CD14-positive monocyte (primary cell): ENCODE data around the gene RAE1. TPM values are rescaled to one million over a fixed set of nuclear protein-coding genes. Genes with fewer than 3 reads are reported as not detected.

Experiments
- DNase-seq, 3 donors: peaks; one replicate each; pipeline ENCODE4 v3.0.0-alpha.2; 2011 to 2022
- H2AFZ ChIP-seq: 2 replicates; pipeline ENCODE4 v1.6.0; 2012; ENCODE audit warnings: mild to moderate bottlenecking, low read depth, low read length, inconsistent platforms; ENCODE audit not compliant: insufficient read depth, poor library complexity, severe bottlenecking
- H3K27ac ChIP-seq, 2 donors: 1 replicate in 1 of 2; 2 replicates in 1 of 2; pipeline ENCODE4 v1.5.1; 2012 to 2013; ENCODE audit warnings: low read length in 2 of 2, control low read depth in 1 of 2, inconsistent platforms in 1 of 2, low read depth in 1 of 2, mild to moderate bottlenecking in 1 of 2
- H3K27me3 ChIP-seq, 2 donors: one replicate each; pipeline versions ENCODE4 v1.6.0 to v1.6.1; 2011 to 2013; ENCODE audit warnings: low read length in 2 of 2; ENCODE audit not compliant: control insufficient read depth in 2 of 2, insufficient read depth in 2 of 2
- H3K36me3 ChIP-seq, 2 donors: replicated peaks in 1 of 2; 1 replicate in 1 of 2; 2 replicates in 1 of 2; pipeline versions ENCODE4 v1.5.1 to v1.6.1; 2012 to 2013; ENCODE audit warnings: low read length in 2 of 2, control low read depth in 1 of 2, inconsistent platforms in 1 of 2, mild to moderate bottlenecking in 1 of 2; ENCODE audit not compliant: insufficient read depth in 2 of 2, control insufficient read depth in 1 of 2
- H3K4me1 ChIP-seq, 2 donors: 1 replicate in 1 of 2; 2 replicates in 1 of 2; pipeline versions ENCODE4 v1.5.1 to v1.6.1; 2012 to 2013; ENCODE audit warnings: low read length in 2 of 2, control low read depth in 1 of 2, inconsistent platforms in 1 of 2, mild to moderate bottlenecking in 1 of 2, moderate library complexity in 1 of 2; ENCODE audit not compliant: insufficient read depth in 2 of 2, control insufficient read depth in 1 of 2
- H3K4me2 ChIP-seq: replicated peaks from 2 replicates; pipeline ENCODE3; 2012; ENCODE audit warnings: low read length, moderate library complexity, mild to moderate bottlenecking; ENCODE audit not compliant: poor library complexity, severe bottlenecking; ENCODE audit errors: extremely low read depth
- H3K4me3 ChIP-seq, 3 experiments: fragments of 200-600 bp in 1 of 3; sonication (generic) in 1 of 3; replicated peaks in 1 of 3; 1 replicate in 2 of 3; 2 replicates in 1 of 3; pipeline ENCODE4 v1.5.1; 2011 to 2013; ENCODE audit warnings: low read length in 3 of 3, mild to moderate bottlenecking in 3 of 3, control low read depth in 2 of 3, low read depth in 2 of 3, inconsistent platforms in 1 of 3, moderate library complexity in 1 of 3
- H3K79me2 ChIP-seq: 2 replicates; pipeline ENCODE4 v1.6.0; 2012; ENCODE audit warnings: mild to moderate bottlenecking, control low read depth, inconsistent platforms, low read length, moderate library complexity; ENCODE audit not compliant: insufficient read depth
- H3K9ac ChIP-seq: 2 replicates; pipeline ENCODE4 v1.6.0; 2017; ENCODE audit warnings: low read length, mild to moderate bottlenecking; ENCODE audit not compliant: insufficient read depth, poor library complexity, severe bottlenecking
- H3K9me3 ChIP-seq, 2 donors: replicated peaks in 1 of 2; 1 replicate in 1 of 2; 2 replicates in 1 of 2; pipeline versions ENCODE4 v1.5.1 to v1.6.1; 2012 to 2013; ENCODE audit warnings: low read length in 2 of 2, control low read depth in 1 of 2; ENCODE audit not compliant: control insufficient read depth in 1 of 2, insufficient read depth in 1 of 2
- H4K20me1 ChIP-seq: 2 replicates; pipeline ENCODE4 v1.6.0; 2012; ENCODE audit warnings: mild to moderate bottlenecking, low read length, control low read depth, moderate library complexity; ENCODE audit not compliant: insufficient read depth
- H3K27ac Mint-ChIP-seq, 7 donors: one replicate each; pipeline ENCODE4 v1.8.0; 2020; ENCODE audit warnings: mild to moderate bottlenecking in 7 of 7, mixed read lengths in 7 of 7, moderate library complexity in 6 of 7, inconsistent platforms in 2 of 7
- H3K27me3 Mint-ChIP-seq, 3 donors: one replicate each; pipeline ENCODE4 v1.8.0; 2021 to 2022; ENCODE audit warnings: low read depth in 3 of 3, mild to moderate bottlenecking in 3 of 3, mixed read lengths in 3 of 3, moderate library complexity in 3 of 3, inconsistent platforms in 1 of 3
- H3K36me3 Mint-ChIP-seq, 2 donors: one replicate each; pipeline ENCODE4 v1.8.0; 2020; ENCODE audit warnings: mixed read lengths in 2 of 2, inconsistent platforms in 1 of 2, mild to moderate bottlenecking in 1 of 2
- H3K4me1 Mint-ChIP-seq: one replicate; pipeline ENCODE4 v1.8.0; 2020; ENCODE audit warnings: mild to moderate bottlenecking, mixed read lengths
- H3K4me3 Mint-ChIP-seq, 2 donors: one replicate each; pipeline ENCODE4 v1.8.0; 2020; ENCODE audit warnings: mild to moderate bottlenecking in 2 of 2, mixed read lengths in 2 of 2, moderate library complexity in 1 of 2
- H3K9me3 Mint-ChIP-seq, 7 donors: one replicate each; pipeline ENCODE4 v1.8.0; 2020 to 2022; ENCODE audit warnings: mixed read lengths in 7 of 7, mild to moderate bottlenecking in 6 of 7, moderate library complexity in 6 of 7, inconsistent platforms in 2 of 7
- CTCF ChIP-seq: fragments of 200-600 bp; IDR thresholded peaks from one replicate; pipeline ENCODE4 v1.8.0; 2022; ENCODE audit warnings: antibody characterized with exemption, mild to moderate bottlenecking
- WGBS: methylation state at CpG from one replicate; pipeline ENCODE4 v1.1.5; 2013; ENCODE audit warnings: missing lambda C conversion rate; ENCODE audit not compliant: insufficient coverage; 5-methylcytosine and 5-hydroxymethylcytosine counted together
- intact Hi-C, 2 donors: fragments of 100-400 bp; cut with micrococcal nuclease; formaldehyde crosslinking; loops; one replicate each; pipeline versions ENCODE4 v1.15.0 to v1.15.1; 2023
- polyA plus RNA-seq, 3 donors: library from polyadenylated mRNA; depleted of rRNA in 1 of 3; unstranded in 2 of 3; stranded (reverse) in 1 of 3; fragments of 300-500 nt in 2 of 3; fragments of >200 nt in 1 of 3; fragmentation: Illumina TruSeq in 2 of 3; gene quantifications; 1 replicate in 2 of 3; 2 replicates in 1 of 3; pipeline ENCODE4 v1.2.3, GENCODE V29; 2012 to 2021

RAE1 gene
- polyA plus RNA-seq, 3 donors = 15.8 to 27.5 (median 21.7) TPM

DNA sequence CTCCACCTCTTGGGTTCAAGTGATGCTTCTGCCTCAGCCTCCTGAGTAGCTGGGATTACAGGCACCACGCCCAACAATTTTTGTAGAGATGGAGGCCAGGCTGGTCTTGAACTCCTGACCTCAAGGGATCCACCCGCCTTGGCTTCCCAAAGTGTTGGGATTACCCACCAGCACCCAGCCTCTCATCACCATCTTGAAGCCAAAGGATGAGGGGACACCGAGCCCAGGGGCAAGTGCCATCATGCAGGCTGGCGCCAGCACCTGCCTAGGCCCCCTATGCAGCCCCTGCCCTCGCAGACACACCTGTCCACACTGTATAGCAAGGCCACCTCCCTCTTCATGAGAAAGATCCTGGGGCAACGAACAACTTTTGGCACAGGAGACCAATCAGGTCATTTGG, 34.9 kb downstream of the RAE1 start:
- Mint-ChIP-seq H3K4me1 (peaks cover 34% of the 10 kb centered on the region), H3K27me3 (peaks cover 2 to 16% (median 7%) of the 10 kb centered on the region in 3 donors), H3K27ac (no peak overlapping the region), H3K4me3 (no peak overlapping the region), H3K9me3 (peaks cover 0 to 5% (median 0%) of the 10 kb centered on the region in 7 donors), H3K36me3 (peaks cover 16 to 30% of the 10 kb centered on the region in 2 donors)
- H3K4me3 ChIP-seq = no peak overlapping the region
- H3K9me3 ChIP-seq = no peaks in the 10 kb centered on the region
- DNase-seq = no peak
- TF ChIP-seq CTCF = no peak
- WGBS = 100% methylated on average over 4 of the region's 6 CpGs
- H3K27ac ChIP-seq = no peak overlapping the region
- intact Hi-C loops = loop anchor here in 1 of 2 donors (5.0 to 10.0 kb wide), 2 partner anchors 66 to 209 kb away; no protein-coding TSS in a partner anchor
- no peak overlapping the region for H2AFZ ChIP-seq
- no peaks in the 10 kb centered on the region for H3K27me3 ChIP-seq
- H3K4me2 ChIP-seq = no peak overlapping the region
- H3K36me3 ChIP-seq = peaks cover 3 to 19% of the 10 kb centered on the region in 2 donors
- H3K4me1 ChIP-seq = peaks cover 28 to 34% of the 10 kb centered on the region in 2 donors
- no peak overlapping the region for H3K9ac ChIP-seq
- peaks cover 11% of the 10 kb centered on the region for H4K20me1 ChIP-seq
- no peaks in the 10 kb centered on the region for H3K79me2 ChIP-seq

- no peak for TF ChIP-seq CTCF
- Histone ChIP-seq H3K27me3 (no peaks in the 10 kb centered on the region), H3K36me3 (peaks cover 3 to 17% of the 10 kb centered on the region in 2 donors), H3K9me3 (no peaks in the 10 kb centered on the region), H3K79me2 (no peaks in the 10 kb centered on the region), H3K4me3 (no peak overlapping the region), H3K4me1 (peaks cover 29 to 36% of the 10 kb centered on the region in 2 donors), H3K4me2 (no peak overlapping the region), H3K9ac (no peak overlapping the region), H2AFZ (no peak overlapping the region), H4K20me1 (peaks cover 6% of the 10 kb centered on the region), H3K27ac (no peak overlapping the region)
- intact Hi-C loops = loop anchor here in 1 of 2 donors (5.0 to 10.0 kb wide), 2 partner anchors 66 to 208 kb away; no protein-coding TSS in a partner anchor
- Mint-ChIP-seq H3K27me3 (peaks cover 2 to 16% (median 7%) of the 10 kb centered on the region in 3 donors), H3K9me3 (peaks cover 0 to 5% (median 0%) of the 10 kb centered on the region in 7 donors), H3K4me1 (peaks cover 32% of the 10 kb centered on the region), H3K4me3 (no peak overlapping the region), H3K36me3 (peaks cover 12 to 24% of the 10 kb centered on the region in 2 donors), H3K27ac (no peak overlapping the region)
- WGBS = 94% methylated on average over 2 of the region's 4 CpGs
- DNase-seq = no peak
Measured at GRCh38 chr20:57386762-57387161, 35.7 kb downstream of the RAE1 start.
